Measurements from ENCODE around the gene SERTAD1.

GRCh38 chr19:40471111-40471510, 45.3 kb upstream of the SERTAD1 start:
- no peak for TF ChIP-seq POLR2AphosphoS5 (IDR thresholded peaks at IDR 0.05)
- TF ChIP-seq CTCF (IDR thresholded peaks at IDR 0.05) = no peak
- no peak for TF ChIP-seq EP300 (IDR thresholded peaks at IDR 0.05)
- no peak for TF ChIP-seq POLR2A (IDR thresholded peaks at IDR 0.05)
